Keratinocyte (primary cell): ENCODE results near the gene PITPNC1. TPM values are rescaled to one million over a fixed set of nuclear protein-coding genes. Genes with fewer than 3 reads are reported as not detected.
A peak's percentile ranks its signal among the peaks of the same experiment; 100 is the strongest.

Experiments used
- DNase-seq: peaks from one replicate; pipeline ENCODE4 v3.0.0-alpha.2; 2011; ENCODE audit warnings: low read depth, missing footprints, low spot score
- FAIRE-seq: peaks from 2 replicates; lab custom pipeline; 2011; peaks lifted over from hg19 to GRCh38; lab: Jason Lieb, UNC
- H2AFZ ChIP-seq: 2 replicates; pipeline ENCODE4 v1.6.0; 2012; ENCODE audit warnings: low read length, control low read depth, inconsistent platforms; ENCODE audit not compliant: control insufficient read depth
- H3K27ac ChIP-seq: 2 replicates; pipeline ENCODE4 v1.5.1; 2011; ENCODE audit warnings: low read length; ENCODE audit not compliant: control insufficient read depth, insufficient read depth
- H3K27me3 ChIP-seq: 3 replicates; pipeline ENCODE4 v1.6.0; 2011; ENCODE audit warnings: low read length; ENCODE audit not compliant: control insufficient read depth, insufficient read depth; ENCODE audit errors: extremely low read depth
- H3K36me3 ChIP-seq, 2 experiments: 2 replicates in 1 of 2; 3 replicates in 1 of 2; pipeline ENCODE4 v1.5.1; 2011; ENCODE audit warnings: low read length in 2 of 2, mild to moderate bottlenecking in 1 of 2; ENCODE audit not compliant: control insufficient read depth in 2 of 2, insufficient read depth in 2 of 2; ENCODE audit errors: extremely low read depth in 1 of 2
- H3K4me1 ChIP-seq: 3 replicates; pipeline ENCODE4 v1.5.1; 2011; ENCODE audit warnings: low read length; ENCODE audit not compliant: control insufficient read depth, insufficient read depth; ENCODE audit errors: extremely low read depth
- H3K4me2 ChIP-seq: 3 replicates; pipeline ENCODE4 v1.6.0; 2011; ENCODE audit warnings: low read depth, low read length; ENCODE audit not compliant: control insufficient read depth, insufficient read depth; ENCODE audit errors: extremely low read depth
- H3K4me3 ChIP-seq, 3 experiments: fragments of 200-600 bp in 1 of 3; sonication (generic) in 1 of 3; 2 replicates in 2 of 3; 3 replicates in 1 of 3; pipeline ENCODE4 v1.5.1; 2011 to 2016; ENCODE audit warnings: low read length in 3 of 3, mild to moderate bottlenecking in 3 of 3, control low read depth in 2 of 3, inconsistent platforms in 1 of 3, low read depth in 1 of 3, mixed read lengths in 1 of 3, mixed run types in 1 of 3, moderate library complexity in 1 of 3; ENCODE audit not compliant: control insufficient read depth in 2 of 3, insufficient read depth in 2 of 3; ENCODE audit errors: extremely low read depth in 1 of 3
- H3K79me2 ChIP-seq: 2 replicates; pipeline ENCODE4 v1.6.0; 2012; ENCODE audit warnings: low read length; ENCODE audit not compliant: control insufficient read depth, insufficient read depth
- H3K9ac ChIP-seq: 3 replicates; pipeline ENCODE4 v1.6.0; 2011; ENCODE audit warnings: low read length; ENCODE audit not compliant: control insufficient read depth, insufficient read depth; ENCODE audit errors: extremely low read depth
- H3K9me1 ChIP-seq: 3 replicates; pipeline ENCODE4 v1.6.0; 2011; ENCODE audit warnings: low read length; ENCODE audit not compliant: control insufficient read depth, insufficient read depth; ENCODE audit errors: extremely low read depth
- H3K9me3 ChIP-seq: 2 replicates; pipeline ENCODE4 v1.5.1; 2012; ENCODE audit warnings: low read depth, low read length; ENCODE audit not compliant: control insufficient read depth
- H4K20me1 ChIP-seq: 3 replicates; pipeline ENCODE4 v1.6.0; 2011; ENCODE audit warnings: low read length; ENCODE audit not compliant: control insufficient read depth, insufficient read depth; ENCODE audit errors: extremely low read depth
- CTCF ChIP-seq, 3 experiments: IDR thresholded peaks in 1 of 3; conservative IDR thresholded peaks in 1 of 3; optimal IDR thresholded peaks in 1 of 3; 2 replicates in 2 of 3; 3 replicates in 1 of 3; pipeline versions ENCODE3 to v1.5.1; 2011; ENCODE audit warnings: low read length in 3 of 3, mild to moderate bottlenecking in 3 of 3, moderate library complexity in 2 of 3, control low read depth in 1 of 3, inconsistent platforms in 1 of 3; ENCODE audit not compliant: insufficient read depth in 2 of 3; ENCODE audit errors: extremely low read depth in 1 of 3
- EZH2 ChIP-seq: IDR thresholded peaks from one replicate; pipeline ENCODE4 v1.6.1; 2012; ENCODE audit warnings: inconsistent platforms, mild to moderate bottlenecking, low read length, moderate library complexity
- dilution Hi-C: fragments of 300-500 bp; cut with MboI; formaldehyde crosslinking; loops from one replicate; pipeline ENCODE4 v1.7.0; 2020; ENCODE audit warnings: low sequenced_read_pairs; ENCODE audit not compliant: extremely low pct_ligation_motif_present
- polyA plus RNA-seq, 5 experiments: library from polyadenylated mRNA; depleted of rRNA in 3 of 5; stranded (reverse) in 3 of 5; stranded (forward) in 1 of 5; unstranded in 1 of 5; fragments of >200 nt; gene quantifications; 1 replicate in 1 of 5; 2 replicates in 3 of 5; 3 replicates in 1 of 5; pipeline versions ENCODE4 v1.2.1 to v1.2.3, GENCODE V29; 2011 to 2012; ENCODE audit warnings: missing spikeins in 2 of 5, low read depth in 1 of 5, low replicate concordance in 1 of 5

The PITPNC1 gene
- polyA plus RNA-seq, 1 donor (not counting 4 experiments of a cell fraction or from before 2014, with no cell fraction given) = 24.8 TPM

GRCh38 chr17:67487506-67487905, 110.4 kb downstream of the PITPNC1 start:
- H3K4me1 ChIP-seq = peaks cover 20% of the 10 kb centered on the region
- peaks cover 3% of the 10 kb centered on the region for H3K9me1 ChIP-seq
- H3K9ac ChIP-seq = no peak overlapping the region
- no peak overlapping the region for H2AFZ ChIP-seq
- peaks cover 2% of the 10 kb centered on the region for H3K79me2 ChIP-seq
- H3K4me3 ChIP-seq = no peak overlapping the region
- no peak for DNase-seq
- TF ChIP-seq EZH2 (no peak), CTCF (optimal IDR thresholded peaks at IDR 0.05 in 1 of 3, IDR thresholded peaks at IDR 0.05 in 1 of 3, conservative IDR thresholded peaks at IDR 0.05 in 1 of 3; ENCODE audit: extremely low read depth in 1 of 3, insufficient read depth in 2 of 3, low read length in 3 of 3) (no peak)
- no peak for FAIRE-seq
- dilution Hi-C loops = loop anchor here (5.0 kb wide), 1 partner anchor 65 kb away; no protein-coding TSS in a partner anchor
- no peaks in the 10 kb centered on the region for H3K9me3 ChIP-seq
- H4K20me1 ChIP-seq = no peaks in the 10 kb centered on the region
- H3K36me3 ChIP-seq = peaks cover 0 to 4% of the 10 kb centered on the region in 2 experiments
- H3K27me3 ChIP-seq = no peaks in the 10 kb centered on the region
- peak overlapping the region; percentile 25 for H3K27ac ChIP-seq
- peak overlapping the region; percentile 57 for H3K4me2 ChIP-seq

GRCh38 chr17:67488161-67488560, 111.1 kb downstream of the PITPNC1 start:
- TF ChIP-seq EZH2 (no peak), CTCF (optimal IDR thresholded peaks at IDR 0.05 in 1 of 3, IDR thresholded peaks at IDR 0.05 in 1 of 3, conservative IDR thresholded peaks at IDR 0.05 in 1 of 3; ENCODE audit: extremely low read depth in 1 of 3, insufficient read depth in 2 of 3, low read length in 3 of 3) (no peak)
- peak overlapping the region; percentile 57 for H3K4me2 ChIP-seq
- FAIRE-seq = no peak
- H3K9me1 ChIP-seq = peaks cover 3% of the 10 kb centered on the region
- peak overlapping the region; percentile 25 for H3K27ac ChIP-seq
- H2AFZ ChIP-seq = no peak overlapping the region
- no peaks in the 10 kb centered on the region for H3K9me3 ChIP-seq
- DNase-seq = no peak
- H3K4me3 ChIP-seq = no peak overlapping the region
- H3K36me3 ChIP-seq = peaks cover 0 to 4% of the 10 kb centered on the region in 2 experiments
- H4K20me1 ChIP-seq = no peaks in the 10 kb centered on the region
- no peaks in the 10 kb centered on the region for H3K27me3 ChIP-seq
- no peak overlapping the region for H3K9ac ChIP-seq
- dilution Hi-C loops = loop anchor here (5.0 kb wide), 1 partner anchor 64 kb away; no protein-coding TSS in a partner anchor
- peaks cover 20% of the 10 kb centered on the region for H3K4me1 ChIP-seq
- H3K79me2 ChIP-seq = peaks cover 2% of the 10 kb centered on the region
